ENCODE measurements around the gene CNTN4.

Gene CNTN4

GRCh38 chr3:2099028-2099671, 484 bp downstream of the CNTN4 start:
- DNase-seq (ENCODE audit: extremely low spot score): peak; percentile 6
- TF ChIP-seq FOXM1 (IDR thresholded peaks at IDR 0.05; ENCODE audit: borderline replicate concordance): no peak
- no peak for TF ChIP-seq ELF4 (IDR thresholded peaks at IDR 0.05)
- TF ChIP-seq FOXA1 (IDR thresholded peaks at IDR 0.05): no peak
- no peak for TF ChIP-seq HDGF (IDR thresholded peaks at IDR 0.05; ENCODE audit: borderline replicate concordance)
- no peak for TF ChIP-seq BHLHE40 (IDR thresholded peaks at IDR 0.05; ENCODE audit: borderline replicate concordance)
- TF ChIP-seq SUZ12 (IDR thresholded peaks at IDR 0.05): no peak
- no peak for TF ChIP-seq ARNT (IDR thresholded peaks at IDR 0.05)
- no peak for TF ChIP-seq NFRKB (IDR thresholded peaks at IDR 0.05)
- no peak for TF ChIP-seq LEF1 (IDR thresholded peaks at IDR 0.05; ENCODE audit: borderline replicate concordance)
- no peak for TF ChIP-seq L3MBTL2 (conservative IDR thresholded peaks at IDR 0.05)
- TF ChIP-seq CTBP1 (IDR thresholded peaks at IDR 0.05; ENCODE audit: borderline replicate concordance): no peak
- no peak for TF ChIP-seq FOXK2 (IDR thresholded peaks at IDR 0.05)
- no peak for TF ChIP-seq TARDBP (IDR thresholded peaks at IDR 0.05)
- TF ChIP-seq PKNOX1 (IDR thresholded peaks at IDR 0.05): no peak
- TF ChIP-seq ZNF384 (IDR thresholded peaks at IDR 0.05): no peak
- TF ChIP-seq SP1 (IDR thresholded peaks at IDR 0.05): no peak
- POLR2A ChIA-PET: no interaction called here
- CTCF ChIA-PET: no interaction called here

GRCh38 chr3:2099779-2100191, 1.1 kb downstream of the CNTN4 start:
- DNase-seq (ENCODE audit: extremely low spot score): no peak
- ChIA-PET CTCF (no interaction called here), POLR2A (no interaction called here)
- TF ChIP-seq CTBP1 (IDR thresholded peaks at IDR 0.05; ENCODE audit: borderline replicate concordance) (no peak), HDGF (IDR thresholded peaks at IDR 0.05; ENCODE audit: borderline replicate concordance) (no peak), SUZ12 (IDR thresholded peaks at IDR 0.05) (no peak), FOXK2 (IDR thresholded peaks at IDR 0.05) (no peak), ELF4 (IDR thresholded peaks at IDR 0.05) (no peak), SP1 (IDR thresholded peaks at IDR 0.05) (no peak), ZNF384 (IDR thresholded peaks at IDR 0.05) (no peak), LEF1 (IDR thresholded peaks at IDR 0.05; ENCODE audit: borderline replicate concordance) (no peak), NFRKB (IDR thresholded peaks at IDR 0.05) (no peak), PKNOX1 (IDR thresholded peaks at IDR 0.05) (no peak), L3MBTL2 (conservative IDR thresholded peaks at IDR 0.05) (no peak), FOXA1 (IDR thresholded peaks at IDR 0.05) (no peak), FOXM1 (IDR thresholded peaks at IDR 0.05; ENCODE audit: borderline replicate concordance) (no peak), TARDBP (IDR thresholded peaks at IDR 0.05) (no peak), ARNT (IDR thresholded peaks at IDR 0.05) (no peak)

GRCh38 chr3:2106438-2106837, 7.8 kb downstream of the CNTN4 start:
- TF ChIP-seq SUZ12 (IDR thresholded peaks at IDR 0.05): no peak
- no peak for TF ChIP-seq ARNT (IDR thresholded peaks at IDR 0.05)
- no peak for TF ChIP-seq FOXA1 (IDR thresholded peaks at IDR 0.05)
- TF ChIP-seq BHLHE40 (IDR thresholded peaks at IDR 0.05; ENCODE audit: borderline replicate concordance): no peak
- no peak for TF ChIP-seq HDGF (IDR thresholded peaks at IDR 0.05; ENCODE audit: borderline replicate concordance)
- no peak for TF ChIP-seq SP1 (IDR thresholded peaks at IDR 0.05)
- no peak for TF ChIP-seq L3MBTL2 (conservative IDR thresholded peaks at IDR 0.05)
- no peak for TF ChIP-seq CTBP1 (IDR thresholded peaks at IDR 0.05; ENCODE audit: borderline replicate concordance)
- no peak for TF ChIP-seq PKNOX1 (IDR thresholded peaks at IDR 0.05)
- TF ChIP-seq TARDBP (IDR thresholded peaks at IDR 0.05): no peak
- no peak for TF ChIP-seq FOXM1 (IDR thresholded peaks at IDR 0.05; ENCODE audit: borderline replicate concordance)

GRCh38 chr3:2110597-2111117, 12.0 kb downstream of the CNTN4 start:
- no peak for TF ChIP-seq BHLHE40 (IDR thresholded peaks at IDR 0.05; ENCODE audit: borderline replicate concordance)
- TF ChIP-seq ARNT (IDR thresholded peaks at IDR 0.05): no peak
- no peak for TF ChIP-seq LEF1 (IDR thresholded peaks at IDR 0.05; ENCODE audit: borderline replicate concordance)
- no peak for TF ChIP-seq FOXM1 (IDR thresholded peaks at IDR 0.05; ENCODE audit: borderline replicate concordance)
- no peak for TF ChIP-seq HDGF (IDR thresholded peaks at IDR 0.05; ENCODE audit: borderline replicate concordance)
- TF ChIP-seq ZNF384 (IDR thresholded peaks at IDR 0.05): no peak
- TF ChIP-seq PKNOX1 (IDR thresholded peaks at IDR 0.05): no peak
- TF ChIP-seq FOXA1 (IDR thresholded peaks at IDR 0.05): no peak
- no peak for TF ChIP-seq SP1 (IDR thresholded peaks at IDR 0.05)
- no peak for TF ChIP-seq CTBP1 (IDR thresholded peaks at IDR 0.05; ENCODE audit: borderline replicate concordance)
- TF ChIP-seq TARDBP (IDR thresholded peaks at IDR 0.05): no peak
- no peak for TF ChIP-seq FOXK2 (IDR thresholded peaks at IDR 0.05)
- TF ChIP-seq L3MBTL2 (conservative IDR thresholded peaks at IDR 0.05): no peak
- no peak for TF ChIP-seq ELF4 (IDR thresholded peaks at IDR 0.05)
- TF ChIP-seq NFRKB (IDR thresholded peaks at IDR 0.05): no peak
- DNase-seq (ENCODE audit: extremely low spot score): no peak
- ChIA-PET CTCF (no interaction called here), POLR2A (no interaction called here)

More at GRCh38 chr3:2106438-2106837, 7.8 kb downstream of the CNTN4 start:
- no peak for DNase-seq (ENCODE audit: extremely low spot score)
- POLR2A ChIA-PET: no interaction called here
- CTCF ChIA-PET: no interaction called here

DNA sequence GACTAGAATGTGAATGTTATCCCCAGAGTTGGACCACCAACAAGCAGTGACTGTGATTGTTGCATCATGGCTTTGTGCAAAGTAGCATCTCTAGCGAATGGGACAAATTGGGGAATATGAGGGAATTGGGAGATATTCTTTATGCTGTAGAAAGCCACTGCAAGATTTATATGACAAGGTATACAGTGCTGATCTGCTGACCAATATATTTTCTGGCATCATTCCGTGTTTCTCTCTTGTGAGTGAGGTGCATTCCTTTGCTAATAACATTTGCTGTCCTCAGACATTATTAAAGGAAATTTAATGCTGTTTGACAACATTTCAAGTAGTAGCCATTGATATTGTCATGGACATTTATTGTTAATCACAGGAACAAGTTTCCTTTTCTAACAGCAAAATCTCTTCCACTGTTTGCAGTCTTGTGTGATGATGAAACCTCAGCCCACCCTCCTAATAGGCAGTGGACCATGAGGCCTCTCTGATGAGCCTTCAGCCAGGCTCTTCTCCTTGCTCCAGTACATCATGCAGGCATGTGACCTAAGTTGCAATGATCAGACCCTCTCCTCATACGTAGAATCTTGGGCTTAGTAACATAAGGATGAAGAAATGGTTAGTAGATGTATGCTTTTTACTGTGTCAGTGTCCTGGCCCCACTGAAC, 16.1 kb downstream of the CNTN4 start:
- ChIA-PET POLR2A (no interaction called here), CTCF (no interaction called here)
- TF ChIP-seq L3MBTL2 (conservative IDR thresholded peaks at IDR 0.05): no peak

More for the DNA sequence above, 16.1 kb downstream of the CNTN4 start:
- no peak for DNase-seq (ENCODE audit: extremely low spot score)

All from HEK293T (cell line).